ENCODE measurements around the gene PMPCA.
A peak's percentile ranks its signal among the peaks of the same experiment; 100 is the strongest.

The PMPCA gene

DNA sequence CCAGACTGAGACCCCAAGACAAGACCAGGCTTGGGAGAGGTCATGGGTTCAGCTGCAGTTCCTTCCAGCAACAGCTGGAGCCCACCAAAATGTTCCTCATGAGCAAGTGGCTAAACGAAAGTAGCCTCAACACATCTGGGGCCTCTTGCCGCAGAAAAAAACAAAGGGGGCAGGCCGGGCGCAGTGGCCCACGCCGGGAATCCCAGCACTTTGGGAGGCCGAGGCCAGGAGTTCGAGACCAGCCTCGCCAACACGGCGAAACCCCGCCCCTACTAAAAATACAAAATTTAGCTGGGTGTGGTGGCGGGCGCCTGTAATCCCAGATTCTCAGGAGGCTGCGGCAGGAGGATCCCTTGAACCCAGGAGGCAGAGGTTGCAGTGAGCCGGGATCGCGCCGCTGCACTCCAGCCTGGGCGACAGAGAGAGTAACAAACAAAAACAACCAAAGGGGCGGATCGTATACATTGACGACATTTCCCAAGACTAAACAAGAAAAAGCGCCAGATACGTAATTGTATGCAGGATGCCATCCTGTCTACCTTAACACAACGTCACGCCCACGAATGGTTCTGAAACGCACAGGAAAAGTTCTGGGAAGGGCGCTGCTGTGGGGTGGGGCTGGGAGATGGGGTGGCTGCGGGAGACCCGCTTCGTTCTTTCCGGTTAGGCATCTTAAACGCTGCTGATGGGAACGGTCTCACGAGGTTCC, 27.5 kb downstream of the PMPCA start:
- DNase-seq, result no peak

DNA sequence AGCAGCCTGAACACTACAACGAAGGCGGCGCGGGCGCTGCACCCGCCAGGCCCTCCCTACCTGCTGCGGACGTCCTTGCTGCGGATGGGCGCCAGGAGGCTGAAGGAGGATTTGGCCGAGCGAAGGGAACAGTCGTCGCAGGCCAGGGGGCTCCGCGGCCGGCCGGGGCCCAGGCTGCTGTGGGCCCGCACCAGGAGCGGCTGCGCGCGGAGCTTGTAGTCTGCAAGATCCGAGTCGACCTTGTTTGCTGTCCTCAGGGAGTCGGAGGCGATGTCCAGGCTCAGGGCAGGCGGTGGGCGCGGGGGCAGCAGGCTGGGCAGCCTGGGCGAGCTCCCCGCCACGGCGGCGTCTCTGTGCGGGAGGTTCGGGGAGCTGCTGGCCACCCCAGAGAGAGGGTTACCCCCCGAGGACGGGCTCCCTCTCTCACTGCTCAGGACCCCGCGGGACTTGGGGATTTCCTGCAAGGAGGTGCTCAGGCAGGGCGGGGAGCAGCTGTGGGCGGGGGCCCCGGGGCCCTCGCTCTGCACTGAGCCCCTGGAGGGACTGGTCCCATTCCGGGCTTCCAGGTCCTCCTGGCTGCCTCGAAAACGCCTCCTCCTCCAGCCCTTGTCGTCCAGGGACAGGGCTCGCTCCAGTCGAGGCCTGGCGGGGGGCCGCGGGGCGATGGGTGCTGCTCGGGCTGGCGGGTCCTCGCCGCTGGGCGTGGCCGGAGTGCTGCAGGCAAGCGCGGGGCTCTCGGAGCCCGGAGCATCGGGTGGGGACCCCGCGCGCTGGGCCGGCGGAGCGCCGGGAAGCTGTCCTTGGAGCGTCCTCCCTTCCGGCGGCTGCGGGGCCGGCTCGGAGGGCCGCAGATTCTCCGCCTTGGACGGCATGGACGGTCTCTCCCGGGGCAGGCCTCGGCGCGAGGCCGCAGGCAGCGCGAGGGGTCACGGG, 28.4 kb downstream of the PMPCA start:
- peak; percentile 58 for DNase-seq

DNA sequence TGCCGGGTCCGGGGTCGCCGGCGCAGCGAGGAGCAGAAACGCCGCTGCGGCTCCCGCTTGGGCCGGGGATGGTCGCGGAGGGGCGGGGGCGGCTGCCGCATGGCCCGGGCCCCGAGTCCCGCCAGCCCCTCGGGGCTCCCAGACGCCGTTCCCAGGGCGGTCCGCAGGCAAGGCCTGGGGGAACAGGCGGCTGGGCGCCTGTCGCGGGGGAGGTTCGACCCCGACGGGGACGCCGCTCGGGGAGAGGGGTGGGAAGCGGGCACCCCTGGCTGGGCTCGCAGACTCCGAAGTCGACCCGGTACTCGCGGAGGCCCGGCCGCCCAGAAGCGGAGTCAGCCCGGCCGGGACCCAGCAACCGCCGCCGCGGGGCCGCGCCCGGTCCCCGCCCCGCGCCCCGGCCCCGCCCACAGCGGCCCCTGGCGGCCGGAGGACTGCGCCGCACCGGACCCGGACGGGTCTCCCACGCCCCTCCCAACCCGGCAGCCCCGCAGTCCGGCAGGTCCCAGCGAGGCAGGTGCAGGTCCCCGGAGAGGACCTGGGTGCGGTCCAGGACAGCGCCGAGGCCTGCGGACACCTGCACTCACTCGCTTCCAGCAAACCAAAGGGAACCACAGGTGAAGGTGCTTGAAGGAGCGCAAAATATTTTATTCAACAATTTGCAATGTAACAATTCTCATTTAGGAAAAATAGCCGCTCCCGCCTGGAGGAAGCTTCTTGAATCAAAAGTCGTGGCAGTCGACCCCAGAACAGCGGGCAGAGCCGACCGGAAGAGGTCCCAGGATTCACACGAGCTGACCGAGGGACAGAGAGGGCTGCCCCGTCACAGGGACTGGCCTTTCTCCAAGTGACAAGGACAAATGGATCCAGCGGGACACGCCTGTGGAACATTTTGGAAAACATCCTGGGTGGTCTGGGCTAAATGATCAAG, 29.3 kb downstream of the PMPCA start, which contains the start of gene INPP5E:
Gene INPP5E, minus strand, starts transcription at position 365 of the 928 bp plus-strand sequence. CDS start 426 bp downstream, outside the sequence.
- DNase-seq, result peak; percentile 84

DNA sequence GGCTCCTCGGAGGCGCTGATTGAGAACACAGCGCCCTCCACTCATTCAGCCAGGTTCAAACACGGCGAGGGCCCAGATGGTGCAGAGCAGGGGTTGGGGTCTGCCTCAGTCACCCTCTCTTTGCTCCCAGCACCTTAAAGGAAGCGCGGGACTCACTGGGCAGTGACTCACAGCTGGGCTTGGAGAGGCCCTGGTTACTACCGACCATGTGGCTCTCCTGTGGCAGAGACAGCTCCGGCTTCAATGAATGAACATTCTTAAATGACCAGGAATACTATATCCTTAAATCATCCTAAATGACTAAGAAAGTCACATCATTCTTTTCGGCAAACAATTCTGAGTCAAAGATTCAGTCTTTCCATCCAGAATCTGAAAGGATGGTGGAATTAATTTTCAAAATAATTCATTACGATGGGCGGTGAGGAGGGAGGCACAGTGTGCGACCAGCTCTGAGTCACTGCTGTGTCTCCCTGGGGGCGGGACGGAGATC, 30.8 kb downstream of the PMPCA start:
- no peak for DNase-seq

DNA sequence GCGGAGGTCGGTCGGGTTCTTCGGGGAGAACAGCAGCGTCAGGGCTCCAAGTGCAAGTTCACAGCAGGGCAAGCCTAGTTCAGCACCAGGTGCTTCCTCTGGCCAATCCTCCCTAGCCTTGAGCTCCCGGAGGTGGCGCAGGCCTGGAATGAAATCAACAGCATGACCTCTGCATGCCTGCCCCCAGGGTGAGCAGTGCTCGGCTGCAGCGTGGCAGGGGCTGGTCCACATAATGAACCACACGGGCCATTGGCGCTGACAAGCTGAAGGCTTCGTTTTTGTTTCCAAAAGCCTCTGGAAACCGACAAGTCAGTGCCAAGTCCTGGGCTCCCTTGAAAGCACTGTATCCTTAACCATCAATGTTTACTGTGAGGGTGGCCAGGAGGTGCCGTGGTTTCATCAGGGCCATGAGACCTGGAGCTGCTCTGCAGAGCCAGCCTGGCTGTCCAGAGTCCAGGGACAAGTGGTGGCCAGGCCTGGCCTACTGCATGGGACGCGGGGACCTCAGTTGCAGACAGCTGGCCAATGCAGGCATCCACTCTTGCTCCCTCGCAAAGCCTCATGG, 31.3 kb downstream of the PMPCA start:
- DNase-seq, result no peak

DNA sequence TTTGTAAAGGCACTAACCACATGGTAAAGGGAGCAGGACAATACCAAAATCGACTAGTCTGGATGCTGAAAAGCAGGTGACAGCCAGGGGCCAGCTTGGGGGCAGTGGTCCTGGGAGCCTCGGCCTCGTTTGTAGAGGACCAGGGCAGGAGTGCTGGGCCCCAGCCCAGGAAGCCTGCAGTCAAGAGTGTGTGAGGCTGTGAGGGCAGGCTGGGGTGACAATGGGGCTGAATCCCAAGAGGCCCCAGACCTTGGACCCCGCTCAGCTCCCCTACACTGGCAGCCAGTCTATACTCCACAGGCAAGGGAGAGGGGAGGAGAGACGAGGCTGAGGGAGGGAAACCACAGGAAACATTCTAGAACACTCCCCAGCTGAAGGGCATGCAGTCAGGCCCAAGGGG, 31.8 kb downstream of the PMPCA start:
- DNase-seq, result no peak

DNA sequence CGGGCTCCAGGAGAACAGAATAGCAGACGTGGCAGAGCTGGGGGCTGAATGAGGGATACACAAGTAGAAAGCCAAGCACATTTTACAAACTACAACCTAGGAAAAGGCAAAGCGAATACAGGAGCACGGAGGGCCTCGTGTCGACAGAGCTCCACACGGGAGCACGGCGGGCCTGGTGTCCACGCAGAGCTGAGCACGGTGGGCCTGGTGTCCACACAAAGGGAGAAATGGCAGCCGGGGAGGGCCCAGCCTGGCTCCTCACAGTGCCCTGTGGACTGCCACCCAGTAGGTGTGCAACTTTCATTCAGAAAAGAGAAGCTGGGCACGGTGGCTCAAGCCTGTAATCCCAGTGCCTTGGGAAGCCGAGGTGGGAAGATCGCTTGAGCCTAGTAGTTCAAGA, 32.6 kb downstream of the PMPCA start:
- no peak for DNase-seq

DNA sequence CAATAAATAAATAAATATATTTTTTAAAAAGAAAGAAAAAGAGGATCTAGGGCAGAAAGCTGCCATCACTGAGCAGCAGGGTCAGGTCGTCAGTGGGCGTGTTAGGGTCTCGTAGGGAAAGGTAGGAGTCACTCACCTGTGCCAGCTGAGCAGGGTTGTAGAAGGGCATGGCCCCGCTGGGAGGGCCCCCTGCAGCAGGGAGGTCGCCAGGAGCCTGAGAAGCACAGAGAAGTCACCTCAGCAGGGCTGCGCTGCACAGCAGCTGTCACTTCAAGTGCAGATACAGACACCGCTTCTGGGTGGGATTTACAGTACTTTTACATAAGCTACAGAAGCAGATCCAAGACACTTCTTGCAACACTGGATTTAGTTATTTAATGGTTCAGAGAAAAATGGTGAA, 33.2 kb downstream of the PMPCA start:
- DNase-seq, result no peak

DNA sequence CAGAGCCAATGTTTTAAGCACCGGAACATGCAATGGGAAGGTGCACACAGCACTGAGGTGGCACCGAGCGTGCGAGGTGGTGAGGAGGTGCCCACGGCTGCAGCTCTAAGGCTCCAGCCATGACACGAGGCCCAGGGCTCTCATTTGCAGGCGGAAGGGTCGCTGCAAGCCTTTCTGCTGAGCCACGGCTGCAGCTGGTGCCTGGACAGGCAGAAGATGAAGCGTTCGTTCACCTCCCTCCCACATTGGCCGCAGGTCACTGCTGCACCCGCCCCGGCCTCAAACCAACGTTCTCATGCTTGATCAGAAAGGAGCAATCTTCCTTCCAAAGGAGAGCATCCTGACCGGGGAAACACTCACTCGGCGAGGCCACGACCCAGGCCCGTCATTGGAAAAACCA, 33.6 kb downstream of the PMPCA start:
- no peak for DNase-seq

DNA sequence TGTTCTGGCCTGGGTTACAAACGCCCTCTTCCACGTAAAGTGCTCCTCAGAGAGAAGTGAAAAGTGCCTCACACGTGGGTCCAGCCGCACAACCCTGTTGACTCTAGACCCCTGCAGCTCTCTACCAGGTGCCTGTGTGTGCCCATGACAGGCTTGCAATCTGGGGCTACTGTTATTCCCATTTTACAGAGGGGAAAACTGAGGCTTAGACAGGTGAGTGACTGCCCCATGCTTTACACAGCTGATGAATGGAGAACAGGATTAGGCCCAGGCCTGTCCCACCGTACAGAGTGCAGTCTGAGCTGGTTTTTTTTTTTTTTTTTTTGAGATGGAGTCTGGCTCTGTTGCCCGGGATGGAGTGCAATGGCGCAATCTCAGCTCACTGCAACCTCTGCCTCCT, 35.3 kb downstream of the PMPCA start:
- no peak for DNase-seq

DNA sequence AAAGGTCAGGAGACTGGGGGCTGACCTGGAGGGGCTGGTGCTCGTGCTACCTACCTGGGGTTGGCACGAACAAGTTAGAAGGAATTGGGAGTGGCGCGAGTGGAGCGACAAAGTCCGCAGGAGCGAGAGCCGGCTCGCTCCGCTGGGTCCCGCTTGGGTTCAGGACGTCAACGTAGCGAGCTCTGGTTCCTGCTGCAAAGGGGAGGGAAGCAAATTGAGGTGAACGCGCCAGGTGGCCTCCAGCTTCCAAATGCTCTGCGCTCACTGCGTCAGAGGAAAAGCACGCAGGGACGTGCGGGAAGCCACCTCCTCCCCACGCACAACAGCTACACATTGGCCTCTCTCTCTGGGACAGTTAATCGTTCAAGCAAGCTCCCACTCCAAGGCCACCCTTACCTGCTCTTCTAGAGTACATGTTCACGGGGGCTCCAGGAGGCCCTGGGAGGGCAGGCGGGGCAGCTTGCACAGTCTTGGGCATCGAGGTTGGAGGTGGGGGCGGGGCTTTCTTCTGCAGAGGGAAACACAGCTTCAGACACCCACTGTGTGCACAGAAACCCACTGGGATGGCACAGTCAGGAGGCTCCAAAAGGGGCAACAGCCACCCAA, 36.8 kb downstream of the PMPCA start:
- DNase-seq, result no peak

DNA sequence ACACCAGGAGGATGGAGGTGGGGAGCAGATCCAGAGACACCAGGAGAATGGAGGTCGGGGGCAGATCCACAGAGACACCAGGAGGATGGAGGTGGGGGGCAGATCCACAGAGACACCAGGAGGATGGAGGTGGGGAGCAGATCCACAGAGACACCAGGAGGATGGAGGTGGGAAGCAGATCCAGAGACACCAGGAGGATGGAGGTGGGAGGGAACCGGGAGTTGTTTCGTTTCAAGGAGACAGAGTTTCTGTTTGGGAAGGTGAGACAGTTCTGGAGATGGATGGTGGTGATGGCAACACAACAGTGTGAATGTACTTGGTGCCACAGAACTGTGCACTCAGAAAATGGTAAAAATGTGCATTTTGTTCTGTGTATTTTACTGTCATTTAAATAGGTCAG, 38.2 kb downstream of the PMPCA start:
- no peak for DNase-seq

DNA sequence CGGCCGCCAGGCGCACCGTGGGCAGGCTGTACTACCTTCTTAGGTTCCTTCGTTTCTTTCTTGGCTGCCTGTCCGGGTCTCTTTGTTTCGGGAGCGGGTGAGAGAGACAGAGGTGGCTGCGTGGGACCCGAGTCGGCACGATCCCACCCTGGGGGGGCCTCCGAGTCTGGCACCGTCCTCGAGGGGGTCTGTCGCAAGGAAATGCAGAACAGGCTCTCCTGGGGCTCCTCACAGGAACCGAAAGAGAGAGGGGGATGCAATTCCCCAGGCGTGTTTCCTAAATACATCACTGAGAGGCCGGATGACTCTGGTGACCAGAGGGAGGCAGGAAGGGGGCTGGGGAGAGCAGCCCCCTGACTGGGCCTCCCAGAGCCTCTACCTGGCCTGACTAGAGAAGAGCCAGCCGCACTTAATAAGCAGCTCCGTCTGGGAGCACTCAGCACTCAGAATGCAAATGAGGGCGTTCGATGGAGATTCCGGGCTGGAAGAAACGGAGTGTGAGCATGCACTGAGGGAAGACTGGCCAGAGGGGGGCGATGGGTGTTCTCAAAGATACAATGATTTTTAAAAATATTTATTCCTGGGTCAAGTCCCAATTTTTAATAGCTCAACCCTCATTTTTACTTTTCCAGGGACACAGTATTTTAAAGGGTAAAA, 40.9 kb downstream of the PMPCA start:
- no peak for DNase-seq

DNA sequence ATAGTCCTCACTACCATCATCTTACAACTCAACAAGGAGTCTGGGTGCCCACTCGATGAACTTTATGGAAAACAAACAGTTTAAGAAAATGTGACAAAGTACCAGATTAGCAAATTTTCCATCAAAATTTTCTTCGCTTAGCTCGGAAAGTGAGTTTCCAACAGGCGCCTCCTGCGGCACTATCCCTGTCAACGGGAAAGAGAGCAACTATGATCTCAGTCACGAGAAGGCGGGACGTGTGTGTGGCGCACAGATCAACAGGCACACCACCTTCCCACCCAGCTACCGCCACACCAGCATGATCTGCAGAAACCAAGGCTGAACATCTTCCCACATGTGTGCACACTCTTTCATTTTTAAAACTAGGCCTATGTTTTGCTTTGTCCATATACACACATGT, 42.9 kb downstream of the PMPCA start:
- no peak for DNase-seq

DNA sequence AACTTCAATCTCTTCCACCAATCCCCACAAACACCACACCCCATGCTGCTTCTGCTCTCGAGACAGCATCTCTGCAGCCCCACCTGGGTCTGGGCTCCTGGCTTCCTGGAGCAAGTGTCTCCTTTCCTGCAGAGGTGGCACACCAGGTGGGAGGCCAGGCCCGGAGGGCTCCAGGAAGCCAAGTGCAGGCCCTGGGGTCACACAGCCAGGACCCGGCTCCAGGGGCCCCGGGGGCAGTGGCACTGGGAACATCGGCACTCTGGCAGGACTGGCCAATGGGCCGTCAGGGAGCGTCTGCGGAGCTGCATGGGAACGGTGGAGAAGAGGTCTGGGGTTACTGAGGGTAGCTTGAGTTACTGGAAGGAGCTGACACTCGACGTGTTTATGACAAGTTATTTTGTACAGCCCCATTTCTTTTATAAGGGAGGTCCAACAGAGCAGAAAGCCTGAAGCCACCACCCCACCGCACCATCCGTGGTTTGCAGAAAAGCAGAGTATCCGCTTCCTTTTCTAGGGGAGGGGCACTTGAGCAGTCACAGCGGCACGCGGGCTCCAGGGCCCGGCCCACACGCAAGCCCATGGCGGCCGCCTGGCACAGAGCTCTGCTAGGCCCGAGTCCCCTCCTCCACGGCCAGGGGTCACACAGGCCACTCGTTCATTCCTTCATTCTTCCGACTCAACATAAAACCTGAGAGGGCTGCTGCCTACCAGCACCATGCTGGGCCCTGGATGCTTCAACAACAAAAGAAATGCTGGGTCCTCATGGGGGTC, 43.8 kb downstream of the PMPCA start:
- DNase-seq, result no peak

DNA sequence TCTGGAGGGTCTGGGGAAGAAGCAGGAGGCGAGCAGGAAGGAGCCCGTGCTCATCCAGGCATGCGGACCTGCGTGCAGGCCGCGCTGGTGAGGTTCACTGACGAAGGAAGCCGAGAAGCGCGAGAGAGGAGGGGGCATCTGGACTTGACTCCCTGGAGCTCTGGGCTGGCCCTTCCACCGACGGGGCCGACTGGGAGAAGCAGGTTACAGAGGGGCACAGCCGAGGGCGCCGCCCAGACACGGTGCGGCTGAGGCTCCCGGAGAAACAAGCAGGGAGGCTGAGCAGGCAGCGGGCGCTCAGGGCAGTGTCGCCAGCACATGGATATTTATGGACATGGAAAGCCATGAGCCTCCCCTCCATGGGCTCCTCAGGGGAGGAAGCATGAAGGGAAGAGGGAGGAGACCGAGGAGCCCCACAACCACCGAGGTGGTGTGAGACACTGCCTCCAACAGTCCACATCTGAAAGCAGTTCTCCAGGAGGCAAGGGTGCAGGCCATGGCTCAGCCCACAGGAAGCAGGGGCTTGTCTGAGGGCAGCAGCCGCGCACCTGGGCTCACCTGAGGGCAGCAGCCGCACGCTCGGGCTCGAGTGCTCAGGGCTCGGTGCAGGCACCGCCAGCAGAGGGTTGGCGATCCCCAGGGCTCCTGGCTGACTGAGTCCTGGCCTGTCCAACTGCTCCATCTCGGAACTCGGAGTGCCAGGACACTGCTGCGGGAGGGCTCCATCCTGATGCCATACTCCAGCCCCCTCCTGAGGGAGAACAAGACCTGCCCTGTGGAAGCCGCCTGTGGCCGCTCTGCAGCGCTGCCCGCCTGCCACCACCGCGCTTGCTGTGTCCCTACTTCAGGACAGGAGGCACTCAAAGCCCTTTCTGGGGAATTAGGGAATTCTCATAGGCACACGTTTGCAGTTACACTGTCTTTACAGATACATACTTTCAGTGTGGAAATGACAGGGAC, 44.9 kb downstream of the PMPCA start:
- no peak for DNase-seq

DNA sequence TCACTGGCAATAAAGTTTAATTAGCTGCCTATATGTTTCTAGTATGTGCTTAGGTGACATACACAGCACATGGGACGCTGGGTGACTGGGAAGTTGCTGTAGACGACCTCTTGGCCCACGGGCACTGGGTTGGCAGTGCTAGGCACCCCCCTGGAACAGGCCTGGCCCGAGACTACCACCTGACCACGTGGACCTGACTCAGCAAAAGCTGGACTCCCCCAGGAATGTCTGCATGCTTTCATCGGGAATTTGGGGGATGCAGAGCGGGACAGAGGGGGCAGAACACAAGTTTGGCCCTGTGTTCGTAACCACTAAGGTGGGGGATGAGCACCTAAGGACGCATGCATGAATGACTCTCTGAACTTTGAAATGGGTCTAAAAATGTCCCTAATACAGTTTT, 45.8 kb downstream of the PMPCA start:
- no peak for DNase-seq

DNA sequence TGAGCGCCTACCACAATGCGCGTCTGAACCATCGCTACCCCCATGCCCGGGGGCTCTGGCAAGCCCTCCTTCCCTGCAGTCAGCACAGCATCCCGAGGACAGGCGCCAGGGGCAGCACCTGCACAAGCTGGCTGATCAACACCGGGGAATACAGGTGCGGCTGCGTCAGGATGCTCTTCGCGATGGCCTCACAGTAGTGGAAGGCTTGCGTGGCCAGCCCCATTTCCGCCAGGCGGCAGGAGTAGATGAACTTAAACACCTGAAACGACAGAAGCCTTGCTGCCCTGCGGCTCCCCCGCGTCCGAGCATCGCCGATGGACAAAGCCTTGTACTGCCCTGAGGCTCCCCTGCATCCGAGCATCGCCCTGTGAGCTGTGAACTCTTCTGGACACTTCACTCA, 46.9 kb downstream of the PMPCA start:
- DNase-seq, result no peak

DNA sequence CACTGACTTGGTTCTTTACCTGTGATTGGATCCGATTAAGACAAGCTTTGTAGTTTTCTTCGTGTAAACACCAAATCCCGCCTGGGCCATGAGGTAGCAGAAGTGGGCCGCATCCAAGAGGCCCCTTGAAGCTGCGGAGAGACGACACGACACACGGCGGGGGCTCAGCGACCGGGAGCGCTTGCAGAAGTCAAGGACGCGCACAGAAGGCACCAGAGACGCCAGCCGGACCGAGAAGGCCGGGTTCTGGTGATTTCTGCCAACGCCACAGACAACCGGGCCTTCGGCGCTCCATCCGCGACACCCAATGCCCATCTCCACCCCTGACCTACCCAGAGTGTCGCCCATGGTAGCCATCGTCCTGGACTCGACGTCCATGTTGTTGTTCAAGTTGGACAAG, 49.0 kb downstream of the PMPCA start:
- DNase-seq, result no peak
